GM21723 (cell line): Measurements from ENCODE around the gene ALPK3.
"Not testable (repeated sequence)": the region's sequence is repeated elsewhere in the genome, so short reads cannot be mapped to it uniquely, and the experiment has no call there.

Source experiments
- ATAC-seq: cut with Tn5 transposase; IDR thresholded peaks from one replicate; pipeline ENCODE4 v1.9.1; 2021; ENCODE audit warnings: mild to moderate bottlenecking, moderate library complexity; ENCODE audit not compliant: unreplicated experiment

Gene ALPK3

DNA sequence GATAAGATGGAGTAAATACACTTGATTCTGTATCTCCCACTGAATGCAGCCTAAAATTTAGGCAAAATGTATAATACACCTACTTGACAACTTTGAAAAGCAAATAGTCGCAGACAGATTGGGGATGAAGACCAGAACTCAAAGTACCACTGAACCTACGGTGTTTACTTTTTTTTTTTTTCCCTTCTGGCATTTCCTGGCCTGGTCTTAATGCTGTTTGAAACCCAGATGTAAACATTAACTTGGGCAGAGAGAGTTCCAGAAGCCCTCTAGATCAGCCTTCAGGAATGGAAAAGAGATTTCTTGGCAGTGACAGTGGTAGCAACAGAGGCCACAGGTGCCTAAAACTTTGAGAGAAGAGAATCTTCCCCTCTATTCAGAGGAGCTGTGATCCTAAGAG is 27.8 kb downstream of the ALPK3 start:
- ATAC-seq, result no peak

DNA sequence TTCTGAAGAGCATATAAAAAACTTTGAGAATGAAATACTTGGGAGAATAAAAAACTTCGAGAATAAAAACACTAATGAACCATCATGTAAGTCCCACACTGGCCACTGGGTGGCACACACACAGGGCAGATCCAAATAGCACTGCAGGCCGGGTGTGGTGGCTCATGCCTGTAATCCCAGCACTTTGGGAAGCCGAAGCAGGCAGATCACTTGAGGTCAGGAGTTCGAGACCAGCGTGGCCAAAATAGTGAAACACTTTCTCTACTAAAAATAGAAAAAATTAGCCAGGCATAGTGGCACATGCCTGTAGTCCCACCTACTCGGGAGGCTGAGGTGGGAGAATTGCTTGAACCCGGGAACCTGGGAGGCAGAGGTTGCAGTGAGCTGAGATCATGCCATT is 28.5 kb downstream of the ALPK3 start:
- not testable (repeated sequence) for ATAC-seq

DNA sequence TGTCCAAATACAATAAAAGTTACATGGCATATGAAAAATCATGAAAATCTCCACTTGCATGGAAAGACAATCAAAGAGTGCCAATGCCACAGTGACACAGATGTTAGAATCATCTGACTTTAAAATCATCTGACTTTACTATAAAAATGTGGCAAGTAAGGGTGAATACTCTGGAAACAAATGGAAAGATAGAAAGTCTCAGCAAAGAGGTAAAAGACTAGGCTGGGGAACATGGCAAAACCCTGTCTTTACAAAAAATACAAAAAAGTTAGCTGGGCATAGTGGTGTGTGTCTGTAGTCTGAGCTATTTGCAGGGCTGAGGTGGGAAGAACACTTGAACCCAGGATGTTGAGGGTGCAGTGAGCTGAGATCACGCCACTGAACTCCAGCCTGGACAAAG is 29.1 kb downstream of the ALPK3 start:
- no peak for ATAC-seq

DNA sequence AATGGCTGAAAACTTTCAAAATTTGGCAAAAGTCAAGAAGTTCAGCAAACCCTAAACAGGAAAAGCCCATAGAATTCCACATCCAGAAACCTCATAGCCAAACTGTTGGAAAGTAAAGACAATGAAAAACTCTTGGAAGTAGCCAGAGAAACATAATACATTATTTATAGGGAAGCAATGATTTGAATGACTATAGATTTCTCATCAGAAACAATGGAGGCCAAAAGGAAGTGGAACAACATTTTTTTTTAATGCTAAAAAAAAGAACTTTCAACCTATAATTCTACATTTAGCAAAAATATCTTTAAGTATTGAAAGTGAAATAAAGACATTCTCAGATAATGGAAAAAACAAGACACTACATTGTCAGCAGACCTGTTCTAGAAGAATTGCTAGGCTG is 30.2 kb downstream of the ALPK3 start:
- no peak for ATAC-seq

DNA sequence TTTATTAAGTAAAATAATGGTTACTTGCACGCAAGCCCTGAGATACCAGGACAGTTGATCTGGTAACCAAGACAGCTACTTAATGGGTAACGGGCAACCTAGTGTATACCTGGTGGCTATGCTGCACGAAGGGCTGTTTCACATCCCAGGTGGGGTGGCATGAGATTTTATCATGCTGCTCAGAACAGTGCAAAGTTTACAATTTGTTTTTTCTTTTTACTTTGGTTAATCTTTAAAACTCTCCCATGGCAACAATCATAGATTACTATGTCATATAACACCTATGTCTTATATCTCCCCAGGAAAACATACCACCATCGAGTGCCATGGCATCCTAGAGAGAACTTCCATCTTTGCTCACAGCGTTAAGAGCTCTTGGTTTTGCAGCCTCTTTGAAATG is 35.1 kb downstream of the ALPK3 start:
- no peak for ATAC-seq

DNA sequence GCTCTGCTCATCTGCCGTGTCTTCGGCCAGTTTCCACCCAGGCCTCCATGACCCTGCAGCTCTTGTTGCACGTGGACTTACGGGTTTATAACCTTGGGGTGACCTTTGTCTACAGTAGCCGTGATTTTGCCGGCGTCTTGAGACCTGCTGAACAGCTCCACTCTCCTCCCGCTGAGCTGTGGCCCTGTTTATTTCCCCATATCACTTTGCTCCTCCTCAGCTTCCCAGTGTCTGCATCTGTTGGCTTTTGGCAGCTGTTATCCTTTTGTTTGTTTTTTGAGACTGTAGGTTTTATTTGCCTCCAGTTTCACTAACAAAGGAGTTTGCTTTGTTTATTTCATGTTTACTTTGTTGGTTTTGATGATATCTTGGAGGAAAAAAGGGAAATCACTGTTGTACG is 38.0 kb downstream of the ALPK3 start:
- ATAC-seq, result no peak

DNA sequence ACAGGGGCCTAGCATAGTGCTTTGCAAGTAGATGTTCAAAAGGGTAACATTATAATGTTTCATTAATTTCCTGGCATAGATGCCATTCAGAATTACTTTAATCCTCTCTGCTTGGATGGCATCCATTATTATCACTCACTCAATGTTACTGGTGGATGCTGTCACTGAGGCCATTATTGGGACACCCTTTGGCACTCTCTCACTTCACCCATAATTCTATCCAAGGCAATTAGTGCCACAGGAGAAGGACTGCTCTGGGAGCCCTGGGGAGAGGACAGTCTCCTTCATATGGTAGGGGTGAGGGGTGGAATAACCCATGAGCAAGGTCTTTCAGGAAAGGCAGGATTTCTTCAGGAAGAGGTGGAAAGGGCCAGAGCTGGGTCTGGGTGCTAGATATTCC is 38.6 kb downstream of the ALPK3 start:
- ATAC-seq, result no peak

DNA sequence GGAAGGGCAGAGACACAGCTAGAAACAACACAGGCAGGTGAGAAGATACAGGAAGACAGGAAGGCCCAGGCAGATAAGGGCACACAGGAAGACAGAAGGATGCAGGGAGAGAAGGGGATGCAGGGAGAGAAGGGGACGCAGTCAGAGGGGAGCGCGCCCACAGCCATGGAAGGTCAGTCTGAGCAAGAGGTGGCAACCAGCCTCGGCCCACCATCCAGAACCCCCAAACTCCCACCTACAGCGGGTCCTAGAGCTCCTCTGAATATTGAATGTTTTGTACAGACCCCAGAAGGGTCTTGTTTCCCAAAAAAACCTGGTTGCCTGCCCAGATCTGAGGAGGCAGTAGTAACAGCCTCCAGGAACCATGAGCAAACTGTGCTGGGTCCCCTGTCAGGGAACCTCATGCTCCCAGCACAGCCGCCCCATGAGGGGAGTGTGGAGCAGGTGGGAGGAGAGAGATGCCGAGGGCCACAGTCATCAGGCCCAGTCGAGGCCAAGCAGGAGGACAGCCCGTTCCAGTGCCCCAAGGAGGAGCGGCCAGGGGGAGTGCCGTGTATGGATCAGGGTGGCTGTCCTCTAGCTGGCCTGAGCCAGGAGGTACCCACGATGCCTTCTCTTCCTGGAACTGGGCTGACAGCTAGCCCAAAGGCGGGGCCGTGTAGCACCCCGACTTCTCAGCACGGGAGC is 39.7 kb downstream of the ALPK3 start:
- ATAC-seq, result no peak

DNA sequence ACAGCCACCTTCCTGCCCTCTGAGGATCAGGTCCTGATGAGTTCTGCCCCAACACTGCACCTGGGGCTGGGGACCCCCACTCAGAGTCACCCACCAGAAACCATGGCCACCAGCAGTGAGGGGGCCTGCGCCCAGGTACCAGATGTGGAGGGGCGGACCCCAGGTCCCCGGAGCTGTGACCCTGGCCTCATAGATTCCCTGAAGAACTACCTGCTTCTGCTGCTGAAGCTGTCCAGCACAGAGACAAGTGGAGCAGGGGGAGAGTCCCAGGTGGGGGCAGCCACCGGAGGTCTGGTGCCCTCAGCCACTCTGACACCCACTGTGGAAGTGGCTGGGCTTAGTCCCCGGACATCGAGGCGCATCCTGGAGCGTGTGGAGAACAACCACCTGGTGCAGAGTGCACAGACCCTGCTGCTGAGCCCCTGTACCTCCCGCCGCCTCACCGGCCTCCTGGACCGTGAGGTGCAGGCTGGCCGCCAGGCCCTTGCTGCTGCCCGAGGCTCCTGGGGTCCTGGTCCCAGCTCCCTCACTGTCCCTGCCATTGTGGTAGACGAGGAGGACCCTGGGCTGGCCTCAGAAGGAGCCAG is 40.4 kb downstream of the ALPK3 start:
- ATAC-seq, result no peak

DNA sequence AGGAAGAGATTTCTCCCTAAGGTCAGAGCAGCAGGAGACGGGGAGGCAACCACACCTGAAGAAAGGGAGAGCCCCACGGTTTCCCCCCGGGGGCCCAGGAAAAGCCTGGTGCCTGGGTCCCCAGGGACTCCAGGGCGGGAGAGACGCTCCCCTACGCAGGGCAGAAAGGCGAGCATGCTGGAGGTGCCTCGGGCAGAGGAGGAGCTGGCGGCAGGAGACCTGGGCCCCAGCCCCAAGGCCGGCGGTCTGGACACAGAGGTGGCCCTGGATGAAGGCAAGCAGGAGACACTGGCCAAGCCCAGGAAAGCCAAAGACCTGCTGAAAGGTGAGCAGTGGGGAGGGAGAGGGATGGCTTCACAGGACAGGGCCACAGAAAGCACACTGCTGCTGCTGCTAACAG is 41.1 kb downstream of the ALPK3 start:
- ATAC-seq, result no peak

DNA sequence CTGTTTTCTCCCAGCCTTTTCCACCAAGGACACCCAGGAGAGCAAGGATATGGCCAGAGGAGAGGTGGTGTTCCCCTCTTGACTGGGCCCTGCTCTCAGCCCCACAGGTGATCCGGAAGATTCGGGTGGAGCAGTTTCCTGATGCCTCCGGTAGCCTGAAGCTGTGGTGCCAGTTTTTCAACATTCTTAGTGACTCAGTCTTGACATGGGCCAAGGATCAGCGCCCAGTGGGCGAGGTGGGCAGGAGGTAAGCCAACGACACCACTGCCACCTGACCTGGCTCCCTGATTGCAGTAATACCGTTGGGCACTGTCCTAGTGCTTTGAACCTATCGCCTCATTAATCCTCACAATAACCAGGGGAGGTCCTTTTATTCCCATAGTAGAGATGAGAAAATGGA is 42.0 kb downstream of the ALPK3 start:
- no peak for ATAC-seq

DNA sequence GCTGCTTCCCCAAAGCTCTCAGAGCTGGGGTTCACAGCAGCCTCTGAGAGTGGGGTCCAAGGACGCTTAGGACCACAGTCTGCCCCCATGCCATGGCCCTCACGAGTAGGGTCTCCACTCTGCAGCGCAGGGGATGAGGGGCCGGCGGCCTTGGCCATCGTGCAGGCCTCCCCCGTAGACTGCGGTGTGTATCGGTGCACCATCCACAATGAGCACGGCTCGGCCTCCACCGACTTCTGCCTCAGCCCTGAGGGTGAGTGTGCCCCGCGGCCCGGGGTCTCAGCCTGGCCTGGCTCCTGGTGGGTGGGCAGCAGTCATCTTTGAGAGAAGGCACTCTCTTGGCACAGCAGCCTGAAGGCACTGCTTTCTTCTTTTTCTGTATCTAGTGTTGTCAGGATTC is 42.5 kb downstream of the ALPK3 start:
- ATAC-seq, result no peak

DNA sequence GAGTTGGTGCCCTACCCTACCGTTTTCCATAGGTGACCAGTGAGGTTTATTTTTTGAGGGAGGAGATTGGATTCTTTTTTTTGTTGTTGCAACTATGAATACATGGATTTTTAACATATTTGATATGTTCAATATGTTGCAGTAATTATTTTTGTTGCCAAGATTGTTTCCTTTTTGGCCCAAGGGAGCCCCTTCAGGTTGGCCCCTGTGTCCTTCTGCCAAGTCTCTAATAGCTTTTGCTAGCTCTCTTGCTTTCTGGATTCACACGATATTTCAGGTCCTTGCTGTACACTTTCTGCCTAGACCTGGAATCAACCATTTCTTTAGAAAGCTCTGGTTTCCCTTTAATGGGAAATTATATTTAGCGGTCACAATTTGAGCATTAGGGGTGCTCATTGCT is 44.6 kb downstream of the ALPK3 start:
- ATAC-seq, result no peak

DNA sequence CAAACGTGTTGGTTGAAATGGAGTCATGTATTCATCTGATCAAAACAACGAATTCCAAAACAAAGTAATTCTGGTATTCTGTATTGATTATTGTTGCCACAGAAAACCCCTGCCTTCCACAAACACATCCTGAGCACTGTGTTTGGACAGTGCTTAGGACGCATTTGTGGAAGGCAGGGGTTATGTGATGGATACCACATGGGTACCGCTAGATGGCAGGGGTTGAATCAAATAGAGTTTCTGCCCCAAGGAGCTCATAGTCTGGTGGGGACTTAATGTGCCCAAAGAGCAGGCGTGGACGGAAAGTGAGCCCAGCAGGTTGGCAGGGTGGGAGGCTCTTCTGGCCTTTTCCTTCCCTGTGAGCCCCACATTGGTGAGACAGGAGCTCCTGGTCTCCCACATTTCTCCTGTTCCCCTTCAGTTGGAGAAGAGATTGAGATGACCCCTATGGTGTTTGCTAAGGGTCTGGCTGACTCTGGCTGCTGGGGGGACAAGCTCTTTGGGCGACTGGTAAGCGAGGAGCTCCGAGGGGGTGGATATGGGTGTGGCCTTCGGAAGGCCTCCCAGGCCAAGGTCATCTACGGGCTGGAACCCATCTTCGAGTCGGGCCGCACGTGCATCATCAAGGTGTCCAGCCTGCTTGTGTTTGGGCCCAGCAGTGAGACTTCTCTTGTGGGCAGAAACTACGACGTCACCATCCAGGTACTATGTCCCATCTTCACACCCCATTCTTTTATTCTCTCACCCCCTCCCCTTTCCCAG is 45.2 kb downstream of the ALPK3 start:
- no peak for ATAC-seq

DNA sequence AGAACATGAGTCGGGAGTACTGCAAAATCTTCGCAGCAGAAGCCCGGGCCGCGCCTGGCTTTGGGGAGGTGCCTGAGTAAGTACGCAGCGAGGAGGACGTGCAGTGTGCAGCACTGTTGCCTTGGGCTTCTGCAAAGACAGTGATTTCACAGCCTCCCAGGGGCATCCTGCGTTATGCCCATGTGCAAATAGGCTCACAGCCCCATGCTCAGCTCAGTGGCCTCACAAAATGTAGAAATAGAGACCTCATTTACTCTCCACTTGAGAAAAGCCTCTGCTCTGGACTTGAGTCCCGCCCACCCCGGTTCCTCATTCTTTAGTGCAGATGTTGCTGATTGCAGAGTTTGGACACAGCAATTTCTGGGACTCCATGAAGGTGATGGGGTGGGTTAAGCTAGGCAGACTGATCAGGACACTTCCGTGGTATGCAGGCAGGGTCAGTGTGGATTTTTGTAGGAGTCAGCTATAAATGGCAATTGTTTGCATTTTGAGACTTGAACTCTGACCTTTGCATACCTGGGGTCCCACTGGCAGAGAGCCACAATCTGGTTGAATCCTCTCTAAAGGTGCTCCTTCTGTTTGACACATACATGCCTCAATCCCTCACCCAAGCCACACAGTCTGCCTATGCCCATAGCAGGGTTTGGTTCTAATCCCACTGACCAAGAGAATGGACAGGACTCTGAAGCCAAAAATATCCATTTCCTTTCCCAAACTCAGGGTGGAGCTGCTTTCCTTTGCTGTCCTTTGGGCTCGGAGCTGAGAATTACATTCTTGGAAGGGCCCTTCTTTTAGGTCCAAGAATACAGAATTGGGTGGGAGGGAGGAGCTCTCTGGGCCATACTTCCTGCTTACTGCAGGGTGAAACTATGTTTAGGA is 46.6 kb downstream of the ALPK3 start:
- ATAC-seq, result no peak

DNA sequence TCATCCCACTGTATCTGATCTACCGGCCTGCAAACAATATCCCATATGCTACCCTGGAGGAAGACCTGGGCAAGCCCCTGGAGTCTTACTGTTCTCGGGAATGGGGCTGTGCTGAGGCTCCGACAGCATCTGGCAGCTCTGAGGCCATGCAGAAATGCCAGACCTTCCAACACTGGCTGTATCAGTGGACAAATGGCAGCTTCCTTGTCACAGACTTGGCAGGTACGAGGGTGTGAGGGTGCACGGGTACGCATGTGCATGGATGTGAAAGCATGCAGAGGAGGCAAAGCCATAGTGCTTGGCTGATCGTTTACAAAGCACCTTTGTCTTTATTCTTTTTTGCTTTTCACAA is 47.3 kb downstream of the ALPK3 start:
- no peak for ATAC-seq

DNA sequence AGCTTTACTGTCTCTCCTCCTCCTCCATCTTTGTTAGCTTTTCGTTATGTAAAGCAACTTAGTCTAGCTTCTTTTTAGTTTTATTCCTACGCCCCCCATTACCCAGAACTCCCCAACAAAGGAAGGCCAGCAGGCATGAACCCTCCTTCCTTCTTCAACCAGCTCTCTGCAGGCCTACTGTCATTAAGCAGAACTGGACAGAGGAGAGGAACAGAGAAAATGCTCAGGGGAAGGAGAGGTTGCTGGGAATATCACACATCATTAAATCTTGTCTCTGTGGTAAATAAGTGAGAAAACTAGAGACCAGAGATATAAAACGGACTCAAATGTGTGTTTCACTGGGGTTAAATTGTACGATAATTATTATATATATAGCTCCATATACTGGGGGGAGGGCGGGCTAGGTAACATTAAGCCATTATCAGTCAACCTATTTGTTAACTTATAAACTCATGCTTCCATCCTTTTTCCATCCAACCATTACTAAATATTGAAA is 48.0 kb downstream of the ALPK3 start:
- no peak for ATAC-seq

DNA sequence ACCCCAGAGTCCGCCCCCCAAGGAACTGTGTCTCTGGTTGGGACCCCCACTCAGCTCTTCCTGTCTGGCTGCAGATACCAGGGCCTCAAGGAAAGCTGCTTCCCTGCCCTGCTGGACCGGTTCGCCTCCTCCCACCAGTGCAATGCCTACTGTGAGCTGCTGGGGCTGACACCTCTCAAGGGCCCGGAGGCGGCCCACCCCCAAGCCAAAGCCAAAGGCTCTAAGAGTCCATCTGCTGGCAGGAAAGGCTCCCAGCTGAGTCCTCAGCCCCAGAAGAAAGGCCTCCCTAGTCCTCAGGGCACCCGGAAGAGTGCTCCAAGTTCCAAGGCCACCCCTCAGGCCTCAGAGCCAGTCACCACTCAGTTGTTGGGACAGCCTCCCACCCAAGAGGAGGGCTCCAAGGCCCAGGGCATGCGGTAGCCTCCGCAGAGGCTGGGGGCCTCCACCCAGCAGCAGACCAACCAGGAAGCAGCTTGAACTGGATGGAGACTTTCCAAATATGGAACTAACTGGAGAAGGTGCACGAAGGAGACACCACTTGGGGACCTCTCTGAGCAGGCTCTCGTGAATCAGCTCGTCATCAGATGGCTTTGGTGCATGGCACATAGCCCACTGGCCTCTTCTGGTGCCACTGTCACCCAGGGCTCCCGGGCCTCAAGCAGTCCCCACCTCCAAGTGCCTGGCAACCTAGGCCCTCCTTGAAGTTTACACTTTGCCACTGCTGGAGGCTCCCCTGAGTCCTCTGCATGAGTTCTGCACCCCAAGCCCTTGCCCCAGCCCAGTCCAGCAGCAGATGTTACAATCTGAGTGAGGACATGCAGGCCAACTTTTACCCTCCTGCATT is 51.1 kb downstream of the ALPK3 start:
- ATAC-seq, result no peak

DNA sequence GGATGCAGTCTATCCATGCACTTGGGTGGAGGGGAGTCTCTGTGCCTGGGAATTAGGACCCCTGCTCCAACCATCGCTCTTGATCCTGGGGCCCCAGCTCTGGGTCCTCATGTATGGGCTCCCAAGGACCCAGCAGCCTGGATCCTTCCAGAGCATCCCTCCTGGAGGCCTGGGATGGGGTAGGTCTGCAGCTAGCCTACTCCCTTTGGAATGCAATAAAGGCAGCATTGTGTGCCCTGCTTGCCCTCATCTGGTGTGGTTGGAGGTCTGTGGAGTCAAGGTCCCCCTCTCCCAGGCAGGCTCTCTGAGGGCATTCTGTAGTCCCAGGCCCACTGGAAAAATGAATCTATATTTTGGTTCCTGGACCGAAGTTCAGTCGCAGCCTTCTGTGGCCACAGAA is 52.4 kb downstream of the ALPK3 start:
- ATAC-seq, result no peak

DNA sequence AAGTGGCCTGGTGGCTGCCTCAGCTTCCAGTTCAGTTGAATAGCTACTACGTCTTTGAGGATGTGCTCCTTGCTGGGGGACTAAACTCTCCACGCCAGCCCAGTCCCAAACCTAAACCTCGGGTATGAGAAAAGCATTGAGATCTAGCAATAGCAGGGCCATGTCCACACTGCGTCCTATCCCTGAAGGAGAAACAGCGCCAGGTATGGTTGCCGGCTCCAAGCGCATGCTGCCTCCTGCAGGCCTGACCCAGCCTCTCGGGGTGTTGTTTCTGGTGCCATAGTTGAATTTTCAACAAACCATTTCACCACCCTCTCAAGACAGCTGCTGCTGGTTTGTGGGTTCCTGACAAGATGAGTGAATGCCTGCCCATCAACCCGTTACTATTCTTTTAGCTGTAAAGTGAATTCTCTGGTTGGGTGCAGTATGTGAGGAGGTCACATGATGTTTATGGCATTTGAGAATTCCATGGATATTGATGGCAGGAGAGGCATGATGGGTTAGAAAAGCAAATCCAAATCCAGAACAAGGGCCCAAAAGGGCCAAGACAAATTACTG is 54.4 kb downstream of the ALPK3 start:
- ATAC-seq, result no peak
